NT2/D1 (cell line): ENCODE measurements around the gene RSPO3.
"Not testable (repeated sequence)": the region's sequence is repeated elsewhere in the genome, so short reads cannot be mapped to it uniquely, and the experiment has no call there.

Source experiments
- DNase-seq: peaks from one replicate; pipeline ENCODE4 v3.0.0-alpha.2; 2011; ENCODE audit warnings: low read depth, low spot score
- H3K27me3 ChIP-seq: 2 replicates; pipeline ENCODE4 v1.6.0; 2011; ENCODE audit warnings: mild to moderate bottlenecking; ENCODE audit not compliant: insufficient read length, insufficient read depth
- H3K36me3 ChIP-seq: 2 replicates; pipeline ENCODE4 v1.6.1; 2011; ENCODE audit warnings: mild to moderate bottlenecking, low read length, mixed read lengths; ENCODE audit not compliant: insufficient read depth, insufficient read length
- H3K4me1 ChIP-seq: 2 replicates; pipeline ENCODE4 v1.5.1; 2011; ENCODE audit not compliant: insufficient read depth, insufficient read length
- H3K4me3 ChIP-seq: 2 replicates; pipeline ENCODE4 v1.5.1; 2011; ENCODE audit warnings: low read depth; ENCODE audit not compliant: insufficient read length
- H3K9ac ChIP-seq: 2 replicates; pipeline ENCODE4 v1.6.0; 2011; ENCODE audit warnings: low read depth; ENCODE audit not compliant: insufficient read length
- H3K9me3 ChIP-seq: 2 replicates; pipeline ENCODE4 v1.5.1; 2011; ENCODE audit warnings: mild to moderate bottlenecking, low read length; ENCODE audit not compliant: insufficient read depth
- SUZ12 ChIP-seq: IDR thresholded peaks from 2 replicates; pipeline ENCODE4 v1.6.1; 2011; ENCODE audit not compliant: insufficient read length, insufficient read depth; ENCODE audit errors: extremely low read depth
- YY1 ChIP-seq: IDR thresholded peaks from 2 replicates; pipeline ENCODE4 v1.6.1; 2011; ENCODE audit not compliant: insufficient read length, insufficient read depth
- ZNF274 ChIP-seq: IDR thresholded peaks from 2 replicates; pipeline ENCODE4 v1.6.1; 2011; ENCODE audit warnings: mild to moderate bottlenecking, low read depth, low read length

The RSPO3 gene

DNA sequence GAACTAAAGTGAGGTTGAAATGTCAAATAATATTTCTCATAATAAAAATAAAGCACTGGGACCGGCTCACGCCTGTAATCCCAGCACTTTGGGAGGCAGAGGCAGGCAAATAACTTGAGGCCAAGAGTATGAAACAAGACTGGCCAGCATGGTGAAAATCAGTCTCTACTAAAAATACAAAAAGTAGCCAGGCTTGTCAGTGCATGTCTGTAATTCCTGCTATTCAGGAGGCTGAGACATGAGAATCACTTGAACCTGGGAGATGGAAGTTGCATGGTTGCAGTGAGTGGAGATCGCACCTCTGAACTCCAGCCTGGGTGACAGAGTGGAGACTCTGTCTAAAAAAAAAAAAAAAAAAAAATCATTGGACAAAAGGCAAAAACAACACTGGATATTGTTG, 38.4 kb upstream of the RSPO3 start:
- no peaks in the 10 kb centered on the region for H3K27me3 ChIP-seq
- H3K4me3 ChIP-seq = no peak overlapping the region
- H3K9ac ChIP-seq = no peak overlapping the region
- H3K9me3 ChIP-seq = no peaks in the 10 kb centered on the region
- DNase-seq = no peak
- H3K36me3 ChIP-seq = no peaks in the 10 kb centered on the region
- H3K4me1 ChIP-seq = no peaks in the 10 kb centered on the region
- no peak for TF ChIP-seq SUZ12
- TF ChIP-seq ZNF274 = no peak
- no peak for TF ChIP-seq YY1

DNA sequence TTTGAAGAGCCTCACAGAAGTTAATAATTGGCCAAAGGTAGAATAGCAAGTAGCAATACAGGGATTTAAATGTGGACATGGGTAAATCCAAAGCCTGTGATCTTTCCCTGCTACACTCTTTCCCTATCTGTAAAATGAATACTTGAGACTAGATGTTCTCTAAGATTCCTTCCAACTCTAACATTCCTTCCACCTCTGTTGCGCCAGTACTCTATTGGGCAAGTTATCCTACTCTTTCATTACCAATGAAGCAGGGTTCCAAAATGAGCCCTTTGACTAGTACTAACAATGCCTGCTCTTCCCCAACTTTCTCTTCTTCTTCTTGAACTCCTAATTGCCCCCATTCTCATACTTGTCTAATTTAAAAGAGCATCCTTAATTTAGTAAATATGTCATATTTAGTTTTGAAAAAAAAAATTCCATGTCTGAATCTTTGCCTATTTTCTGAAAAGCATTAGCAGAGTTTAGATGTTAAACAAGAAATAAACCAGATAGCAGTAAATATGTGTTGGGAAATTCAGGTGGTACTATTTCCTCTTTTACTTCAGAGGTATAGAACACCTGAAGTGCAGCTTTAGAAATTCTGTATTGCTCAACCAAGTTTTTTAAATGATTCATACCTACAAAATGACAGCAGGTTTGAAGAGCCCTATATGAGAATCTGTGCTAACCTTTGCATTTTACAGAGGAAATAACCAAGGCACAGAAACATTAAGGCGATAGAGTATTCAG, 35.1 kb upstream of the RSPO3 start:
- TF ChIP-seq YY1 (no peak), SUZ12 (no peak), ZNF274 (no peak)
- no peak for DNase-seq
- Histone ChIP-seq H3K4me1 (no peaks in the 10 kb centered on the region), H3K9ac (no peak overlapping the region), H3K36me3 (no peaks in the 10 kb centered on the region), H3K4me3 (no peak overlapping the region), H3K9me3 (no peaks in the 10 kb centered on the region), H3K27me3 (no peaks in the 10 kb centered on the region)

DNA sequence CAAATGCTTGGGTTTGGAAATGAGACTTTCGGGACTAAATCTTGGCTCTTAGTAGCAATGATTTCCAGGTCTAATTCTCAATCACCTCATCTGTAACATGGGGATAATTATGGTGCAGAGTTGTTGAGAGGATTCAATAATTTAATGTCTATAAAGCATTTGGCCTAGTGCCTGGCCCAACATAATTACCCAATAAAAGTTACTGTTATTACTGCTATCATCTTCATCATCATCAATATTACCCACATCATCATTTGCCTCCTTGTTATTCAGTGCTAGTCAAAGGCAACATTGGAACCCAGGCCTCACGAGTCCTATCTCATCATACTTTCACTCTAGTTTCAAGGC, 34.5 kb upstream of the RSPO3 start:
- no peak for TF ChIP-seq SUZ12
- TF ChIP-seq ZNF274 = no peak
- no peak for TF ChIP-seq YY1
- Histone ChIP-seq H3K9me3 (no peaks in the 10 kb centered on the region), H3K4me1 (no peaks in the 10 kb centered on the region), H3K9ac (no peak overlapping the region), H3K27me3 (no peaks in the 10 kb centered on the region), H3K4me3 (no peak overlapping the region), H3K36me3 (no peaks in the 10 kb centered on the region)
- DNase-seq = no peak

DNA sequence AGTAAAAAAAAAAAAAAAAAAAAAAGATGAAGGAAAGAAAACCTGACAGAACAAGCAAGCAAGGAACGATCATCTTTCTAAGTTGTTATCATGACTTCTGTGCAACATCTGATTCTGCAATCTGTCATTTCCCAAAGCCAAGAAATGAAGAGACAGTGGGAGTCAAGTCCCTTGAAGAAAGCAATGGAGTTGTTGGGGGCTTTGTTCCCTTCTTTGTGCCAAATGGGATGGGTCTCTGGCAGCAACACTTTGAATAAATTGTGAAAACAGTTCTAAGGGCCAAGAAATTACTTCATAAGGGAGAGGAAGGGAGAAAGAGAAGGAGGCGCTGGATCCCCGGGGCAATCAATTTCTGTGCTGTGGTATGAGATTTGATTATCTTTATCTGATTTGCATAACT, 33.3 kb upstream of the RSPO3 start:
- no peak for DNase-seq
- Histone ChIP-seq H3K27me3 (no peaks in the 10 kb centered on the region), H3K4me1 (no peaks in the 10 kb centered on the region), H3K36me3 (no peaks in the 10 kb centered on the region), H3K4me3 (no peak overlapping the region), H3K9ac (no peak overlapping the region), H3K9me3 (no peaks in the 10 kb centered on the region)
- TF ChIP-seq ZNF274 = no peak
- TF ChIP-seq SUZ12 = no peak
- TF ChIP-seq YY1 = no peak

DNA sequence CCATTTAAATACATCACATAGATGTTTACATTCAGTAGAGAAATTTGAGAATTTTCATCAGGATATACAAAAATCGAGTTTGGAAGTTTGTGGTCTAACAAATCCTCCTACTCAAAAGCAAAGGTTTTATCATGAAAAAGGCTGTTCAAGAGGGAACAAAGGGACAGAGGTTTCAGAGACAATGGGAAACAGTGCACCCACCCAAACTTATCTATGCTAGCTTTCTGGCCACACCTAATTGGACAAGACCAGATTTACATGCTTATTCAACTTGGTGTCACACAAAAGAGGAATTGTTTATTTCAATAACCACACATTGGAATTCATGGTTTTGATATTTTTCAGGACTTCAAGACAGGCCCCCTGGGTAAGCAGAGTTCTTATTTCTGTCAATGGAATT, 28.4 kb upstream of the RSPO3 start:
- no peaks in the 10 kb centered on the region for H3K9me3 ChIP-seq
- no peak overlapping the region for H3K4me3 ChIP-seq
- no peak for DNase-seq
- no peaks in the 10 kb centered on the region for H3K36me3 ChIP-seq
- no peaks in the 10 kb centered on the region for H3K4me1 ChIP-seq
- TF ChIP-seq SUZ12 (no peak), YY1 (no peak), ZNF274 (no peak)
- H3K27me3 ChIP-seq = no peaks in the 10 kb centered on the region
- H3K9ac ChIP-seq = no peak overlapping the region

DNA sequence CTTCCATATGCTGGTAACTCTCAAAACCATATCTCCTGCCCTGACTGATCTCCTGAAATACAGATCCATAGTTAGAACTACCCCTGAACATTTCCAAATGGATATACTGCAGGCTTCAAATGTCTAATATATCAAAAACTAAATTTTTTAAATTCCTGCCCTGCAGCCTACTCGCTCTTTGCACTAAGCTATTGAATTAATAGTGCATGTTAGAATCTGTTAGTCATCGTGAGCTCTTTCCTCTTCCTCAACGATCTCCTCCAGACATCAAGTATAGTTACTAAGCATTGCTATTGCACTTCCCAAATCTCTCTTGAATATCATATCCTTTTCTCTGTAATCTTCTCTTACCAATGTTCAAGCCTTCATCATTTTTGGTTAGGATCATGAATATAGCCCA, 26.0 kb upstream of the RSPO3 start:
- TF ChIP-seq YY1 (no peak), ZNF274 (no peak), SUZ12 (no peak)
- no peak overlapping the region for H3K4me3 ChIP-seq
- no peak for DNase-seq
- no peaks in the 10 kb centered on the region for H3K9me3 ChIP-seq
- no peak overlapping the region for H3K9ac ChIP-seq
- H3K27me3 ChIP-seq = no peaks in the 10 kb centered on the region
- no peaks in the 10 kb centered on the region for H3K36me3 ChIP-seq
- H3K4me1 ChIP-seq = no peaks in the 10 kb centered on the region

DNA sequence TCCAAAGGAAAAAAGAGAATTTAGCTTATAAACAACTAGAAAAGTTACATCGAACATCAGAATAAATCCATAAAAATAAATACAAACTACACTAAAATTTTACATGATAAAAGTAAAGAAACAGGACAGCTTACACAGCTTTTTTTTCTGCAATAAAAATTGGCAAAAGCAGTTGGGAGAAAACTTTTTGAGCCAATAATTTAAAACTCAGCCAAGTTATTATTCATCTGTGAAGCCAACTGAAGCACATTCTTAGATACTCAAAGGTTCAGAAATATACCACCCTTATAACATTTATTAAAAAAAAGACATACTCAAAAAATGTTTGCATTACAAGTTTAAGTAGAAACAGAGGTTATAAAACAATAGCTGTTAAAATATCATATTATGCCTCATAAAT, 23.7 kb upstream of the RSPO3 start:
- H3K9ac ChIP-seq = no peak overlapping the region
- no peaks in the 10 kb centered on the region for H3K36me3 ChIP-seq
- TF ChIP-seq SUZ12 (no peak), ZNF274 (no peak), YY1 (no peak)
- no peaks in the 10 kb centered on the region for H3K27me3 ChIP-seq
- H3K4me1 ChIP-seq = no peaks in the 10 kb centered on the region
- H3K4me3 ChIP-seq = no peak overlapping the region
- DNase-seq = no peak
- no peaks in the 10 kb centered on the region for H3K9me3 ChIP-seq

DNA sequence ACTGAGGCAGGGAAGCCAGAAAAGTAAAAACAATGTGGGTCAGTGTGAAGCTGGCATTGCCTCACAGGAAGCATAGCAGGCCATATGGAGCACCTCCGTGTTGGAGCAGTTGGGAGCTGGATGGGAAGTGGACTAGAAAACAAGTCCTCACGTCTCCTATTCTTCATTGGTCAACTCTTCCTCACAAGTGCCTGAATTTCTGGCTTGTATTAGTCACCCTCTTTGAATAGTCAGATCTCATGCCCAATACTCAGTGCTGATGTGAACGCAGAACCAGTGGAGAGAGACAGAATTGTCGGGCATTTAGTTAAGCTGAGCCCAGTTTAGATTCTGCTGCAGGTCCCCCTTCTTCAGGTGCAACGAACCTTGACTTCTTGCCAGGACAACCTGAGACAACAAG, 22.3 kb upstream of the RSPO3 start:
- Histone ChIP-seq H3K9me3 (no peaks in the 10 kb centered on the region), H3K4me1 (no peaks in the 10 kb centered on the region), H3K36me3 (no peaks in the 10 kb centered on the region), H3K27me3 (no peaks in the 10 kb centered on the region), H3K4me3 (no peak overlapping the region), H3K9ac (no peak overlapping the region)
- DNase-seq = no peak
- no peak for TF ChIP-seq SUZ12
- TF ChIP-seq ZNF274 = no peak
- TF ChIP-seq YY1 = no peak

DNA sequence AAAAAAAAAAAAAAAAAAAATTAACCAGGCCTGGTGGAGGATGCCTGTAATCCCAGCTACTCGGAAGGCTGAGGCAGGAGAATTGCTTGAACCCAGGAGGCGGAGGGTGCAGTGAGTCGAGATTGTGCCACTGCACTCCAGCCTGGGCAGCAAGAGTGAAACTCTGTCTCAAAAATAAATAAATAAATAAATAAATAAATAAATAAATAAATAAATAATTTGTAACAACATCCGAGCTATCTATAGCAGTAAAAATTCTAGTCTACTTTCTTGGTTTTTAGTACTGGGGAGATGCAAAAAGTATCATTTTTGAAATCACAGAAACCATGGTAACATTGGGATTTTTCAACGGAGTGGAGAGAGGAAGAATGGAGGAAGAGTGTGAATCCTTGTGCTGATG, 21.0 kb upstream of the RSPO3 start:
- DNase-seq = not testable (repeated sequence)

More for the DNA sequence above, 21.0 kb upstream of the RSPO3 start:
- H3K9ac ChIP-seq, H3K27me3 ChIP-seq, H3K4me1 ChIP-seq, H3K4me3 ChIP-seq, H3K36me3 ChIP-seq, H3K9me3 ChIP-seq: not testable (repeated sequence)
